HG03139 (cell line): Measurements from ENCODE around the gene WDR17.

Source experiments
- ATAC-seq: cut with Tn5 transposase; IDR thresholded peaks from one replicate; pipeline ENCODE4 v1.9.1; 2021; ENCODE audit not compliant: unreplicated experiment

The WDR17 gene

DNA sequence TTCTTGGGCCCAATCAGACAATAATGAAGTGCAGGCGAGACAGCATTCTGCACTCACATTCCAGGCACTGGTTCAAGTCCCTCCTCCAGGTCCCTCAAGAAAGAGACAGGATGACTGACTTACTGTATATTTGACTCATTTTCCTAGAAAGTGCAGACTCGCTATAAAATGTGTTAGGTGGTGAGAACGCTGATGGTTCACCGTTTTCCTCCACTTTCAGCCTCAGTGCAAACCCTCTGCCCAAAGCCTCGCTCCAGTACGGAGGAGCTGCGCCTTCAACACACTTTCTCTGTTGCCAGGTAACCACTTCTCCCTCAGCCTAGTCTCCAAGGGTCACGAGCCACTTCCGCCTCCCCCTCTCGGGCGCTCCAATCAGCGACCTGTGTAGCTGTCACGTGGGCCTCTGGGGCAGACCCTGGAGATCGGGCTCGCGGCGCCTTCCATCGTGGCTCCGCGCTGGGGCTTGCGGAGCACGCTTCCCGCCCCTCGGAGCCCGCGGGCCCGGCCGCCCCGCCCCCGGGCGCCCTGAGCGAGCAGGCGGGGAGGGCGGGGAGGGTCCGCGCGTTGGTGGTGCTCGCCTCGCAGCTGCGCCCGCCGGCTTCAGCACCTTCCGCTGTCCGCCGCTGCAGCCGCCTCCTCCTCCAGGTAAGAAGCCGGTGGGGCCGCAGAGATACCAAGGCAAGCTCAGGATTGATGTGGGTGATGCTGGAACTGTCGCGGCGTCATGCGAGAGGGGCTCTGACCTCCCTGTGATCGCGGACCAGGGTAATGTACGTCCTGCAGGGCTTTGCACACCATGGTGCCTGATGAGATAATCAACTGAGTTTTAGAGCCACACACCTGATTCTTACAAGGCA is at the start of gene WDR17:
Gene WDR17, plus strand, starts transcription at position 407 of the 857 bp plus-strand sequence. CDS start 45,740 bp downstream, outside the sequence.
- ATAC-seq, result peak; percentile 100

GRCh38 chr4:176016601-176017000 is 49.0 kb upstream of the WDR17 start:
- no peak for ATAC-seq

- ATAC-seq, result no peak
These were observed 45.1 kb upstream of the WDR17 start for GRCh38 chr4:176020481-176021085.

DNA sequence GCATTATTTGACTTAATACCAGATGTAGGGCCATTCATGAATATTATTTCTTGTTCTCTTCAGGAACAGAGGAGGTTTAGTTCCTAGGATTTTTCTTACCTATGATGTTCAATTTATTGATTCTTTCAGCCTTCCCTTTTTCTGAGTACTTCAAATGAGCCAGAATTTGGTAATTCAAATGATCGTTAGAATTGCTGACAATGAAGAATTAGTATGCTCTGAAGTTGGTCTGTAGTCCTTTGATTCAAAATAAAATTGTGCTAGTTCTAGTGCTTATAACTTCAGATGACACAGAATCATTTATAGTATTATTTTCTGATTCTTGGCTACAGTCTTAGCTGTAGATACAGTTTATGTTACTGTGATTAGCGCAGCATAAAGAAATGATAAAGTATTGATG is 35.2 kb upstream of the WDR17 start:
- ATAC-seq, result no peak

- no peak for ATAC-seq
These were observed 33.7 kb upstream of the WDR17 start for GRCh38 chr4:176031922-176032321.

GRCh38 chr4:176032454-176032853 is 33.2 kb upstream of the WDR17 start:
- no peak for ATAC-seq

DNA sequence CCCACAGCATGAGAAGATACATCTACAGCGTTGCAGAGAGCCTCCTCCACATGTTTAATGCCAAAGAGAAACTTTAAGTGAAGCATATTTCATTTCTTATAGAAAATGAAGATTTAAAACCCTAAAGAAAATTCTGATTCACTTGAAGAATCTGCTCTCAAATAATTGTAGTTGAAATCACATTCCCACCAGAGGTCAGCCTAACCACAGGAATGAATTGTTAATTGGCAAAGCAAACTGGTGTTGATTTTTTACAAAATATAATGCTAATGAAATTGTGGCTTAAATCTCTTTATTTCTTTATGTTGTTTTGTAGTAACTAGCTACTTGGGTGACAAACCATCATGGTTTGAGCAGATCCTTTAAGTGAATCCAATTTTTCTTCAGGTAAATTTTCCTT is 31.1 kb upstream of the WDR17 start:
- ATAC-seq, result no peak

DNA sequence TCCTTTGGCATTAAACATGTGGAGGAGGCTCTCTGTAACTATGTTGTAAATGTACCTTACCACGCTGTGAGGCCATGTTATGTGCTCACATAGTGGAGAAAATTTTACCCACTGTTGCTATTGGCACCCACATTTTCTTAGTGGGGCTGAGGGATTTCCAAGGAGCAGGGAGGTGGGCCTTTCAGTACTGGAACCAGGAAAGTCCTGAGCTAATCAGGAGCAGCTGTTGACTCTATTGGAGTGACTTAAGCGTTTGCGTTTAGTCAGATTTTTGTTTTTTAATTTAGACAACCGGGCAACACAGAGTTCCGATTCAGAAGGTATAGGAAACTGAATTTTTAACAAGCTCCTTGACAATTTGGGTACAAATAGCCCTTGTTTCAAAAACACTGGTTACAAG is 30.7 kb upstream of the WDR17 start:
- no peak for ATAC-seq

DNA sequence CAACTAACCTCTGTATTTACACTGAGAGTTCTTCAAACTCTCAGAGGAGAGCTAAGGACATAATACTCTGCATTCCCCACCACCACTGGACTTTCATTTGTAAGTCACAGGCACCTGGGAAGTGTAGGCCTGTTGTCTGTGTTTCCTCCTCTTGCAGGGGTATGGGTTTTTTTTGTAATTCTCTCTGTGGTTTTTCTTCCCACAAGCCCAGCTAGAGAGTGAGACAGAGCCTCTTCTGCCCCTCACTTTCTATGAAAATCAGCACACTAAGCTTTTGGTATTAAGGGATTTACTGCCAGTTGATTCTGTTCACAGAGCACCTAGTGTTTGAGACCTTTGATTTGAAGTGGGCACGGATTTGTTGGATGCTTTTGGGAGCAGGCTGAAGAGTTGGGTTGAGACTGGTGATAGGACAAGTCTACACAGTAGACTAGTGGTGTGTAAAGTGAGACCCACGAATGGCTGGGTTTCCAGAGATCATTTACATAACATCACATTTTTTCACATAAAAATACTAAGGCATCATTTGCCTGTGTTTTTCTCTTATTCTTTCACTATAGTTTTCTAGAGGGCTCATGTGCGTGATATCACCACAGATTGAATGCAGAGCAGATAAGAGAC is 28.9 kb upstream of the WDR17 start:
- peak; percentile 52 for ATAC-seq

DNA sequence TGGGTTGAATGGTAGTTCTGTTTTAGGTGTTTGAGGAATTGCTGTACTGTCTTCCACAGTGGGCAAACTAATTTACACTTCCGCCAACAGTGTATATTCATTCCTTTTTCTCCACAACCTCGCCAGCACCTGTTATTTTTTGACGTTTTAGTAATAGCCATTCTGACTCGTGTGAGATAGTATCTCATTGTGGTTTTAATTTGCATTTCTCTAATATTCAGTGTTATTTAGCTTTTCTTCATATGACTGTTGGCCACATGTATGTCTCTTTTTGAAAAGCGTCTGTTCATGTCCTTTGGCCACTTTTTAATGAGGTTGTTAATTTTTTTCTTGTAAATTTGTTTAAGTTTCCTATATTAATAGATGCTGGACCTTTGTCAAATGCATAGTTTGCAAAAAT is 26.9 kb upstream of the WDR17 start:
- ATAC-seq, result no peak

DNA sequence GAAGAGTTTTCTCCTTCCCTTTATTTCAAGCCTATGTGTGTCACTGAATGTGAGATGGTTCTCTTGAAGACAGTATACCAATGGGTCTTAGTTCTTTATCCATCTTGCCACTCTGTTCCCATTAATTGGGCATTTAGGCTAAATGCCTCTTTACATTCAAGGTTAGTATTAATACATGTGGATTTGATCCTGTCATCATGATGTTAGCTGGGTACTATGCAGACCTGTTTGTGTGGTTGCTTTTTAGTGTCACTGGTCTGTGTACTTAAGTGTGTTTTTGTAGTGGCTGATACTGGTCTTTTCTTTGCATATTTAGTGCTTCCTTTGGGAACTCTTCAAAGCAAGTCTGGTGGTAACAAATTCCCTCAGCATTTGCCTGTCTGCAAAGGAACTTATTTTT is 23.4 kb upstream of the WDR17 start:
- no peak for ATAC-seq

DNA sequence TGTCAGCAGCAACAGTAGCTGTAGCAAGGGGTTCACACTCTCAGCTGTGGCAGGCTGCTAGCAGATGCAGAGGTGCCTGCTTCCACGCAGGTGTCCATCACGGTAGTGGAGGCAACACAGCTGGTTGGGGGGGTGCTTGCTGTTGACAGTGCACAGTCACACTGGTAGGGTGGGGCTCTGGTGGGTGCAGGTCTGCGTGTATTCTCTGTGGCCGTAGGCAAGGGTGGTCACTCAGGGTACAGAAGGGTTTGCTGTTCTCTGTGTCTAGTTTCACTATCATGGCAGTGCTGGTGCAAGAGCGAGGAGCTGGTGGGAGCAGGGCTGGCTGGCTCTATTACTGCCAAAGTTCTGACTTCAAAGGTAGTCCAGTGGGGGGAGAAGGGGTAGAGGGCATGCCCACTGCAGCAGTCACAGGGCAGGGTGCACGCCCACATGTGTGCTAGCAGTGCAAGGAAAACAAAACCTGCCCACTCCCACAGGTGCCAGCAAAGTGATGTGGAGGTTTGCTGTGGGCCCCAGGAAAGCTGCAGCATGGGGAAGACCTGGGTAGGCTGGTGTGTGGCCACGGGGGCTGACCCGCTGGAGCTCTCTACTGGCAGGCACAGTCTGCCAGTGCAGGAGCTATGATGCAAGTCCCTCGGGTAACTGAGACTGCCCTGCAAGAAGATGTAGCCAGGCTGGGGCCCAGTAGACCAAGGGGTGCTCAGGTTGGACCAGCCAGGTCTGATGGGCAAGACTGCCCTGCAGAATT is 21.6 kb upstream of the WDR17 start:
- ATAC-seq, result no peak

- no peak for ATAC-seq
These were observed 21.1 kb upstream of the WDR17 start for GRCh38 chr4:176044589-176044951.

- no peak for ATAC-seq
These were observed 17.0 kb upstream of the WDR17 start for GRCh38 chr4:176048631-176049030.

DNA sequence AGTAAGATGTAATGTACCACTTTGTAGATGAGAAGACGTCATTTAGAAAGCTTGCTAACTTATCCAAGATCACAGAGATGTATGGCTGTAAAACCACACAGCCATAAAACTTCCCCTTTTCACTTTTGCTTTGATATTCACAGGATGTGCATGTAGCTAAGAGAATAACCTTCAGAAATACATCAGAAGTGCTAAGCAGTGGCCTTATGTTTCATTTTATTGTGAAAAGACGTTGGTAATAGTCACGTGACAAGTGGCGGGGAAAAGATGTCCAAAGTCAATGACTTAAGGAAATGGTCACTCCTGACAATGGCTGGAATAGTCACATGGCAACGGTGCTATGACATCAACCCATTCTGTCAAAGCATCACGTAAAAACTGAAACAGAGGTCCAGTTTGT is 12.9 kb upstream of the WDR17 start:
- ATAC-seq, result peak; percentile 99

- no peak for ATAC-seq
These were observed 11.9 kb upstream of the WDR17 start for GRCh38 chr4:176053785-176054184.

DNA sequence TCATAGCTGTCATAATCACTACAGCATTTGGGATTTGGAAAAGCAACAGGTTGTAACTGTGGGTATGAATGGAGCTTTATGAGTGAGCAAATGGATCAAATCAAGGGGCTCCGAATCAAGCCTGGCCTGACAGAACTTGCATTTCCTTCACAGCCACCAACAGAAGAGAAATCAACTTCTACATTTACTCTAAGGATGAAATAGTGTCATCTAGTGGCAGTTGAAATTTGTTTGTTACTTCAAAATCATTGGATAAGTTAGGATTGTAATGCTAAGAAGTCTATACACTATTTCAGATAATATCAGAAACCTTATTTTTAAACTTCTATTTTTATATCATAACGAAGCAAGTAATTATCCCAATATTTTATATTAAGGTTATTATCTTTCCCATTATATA is 10.7 kb upstream of the WDR17 start:
- no peak for ATAC-seq

- no peak for ATAC-seq
These were observed 1.9 kb upstream of the WDR17 start for GRCh38 chr4:176063718-176064117.

- ATAC-seq, result no peak
These were observed 1.1 kb upstream of the WDR17 start for GRCh38 chr4:176064539-176064938.

- no peak for ATAC-seq
These were observed 1.1 kb downstream of the WDR17 start for GRCh38 chr4:176066757-176067156.

DNA sequence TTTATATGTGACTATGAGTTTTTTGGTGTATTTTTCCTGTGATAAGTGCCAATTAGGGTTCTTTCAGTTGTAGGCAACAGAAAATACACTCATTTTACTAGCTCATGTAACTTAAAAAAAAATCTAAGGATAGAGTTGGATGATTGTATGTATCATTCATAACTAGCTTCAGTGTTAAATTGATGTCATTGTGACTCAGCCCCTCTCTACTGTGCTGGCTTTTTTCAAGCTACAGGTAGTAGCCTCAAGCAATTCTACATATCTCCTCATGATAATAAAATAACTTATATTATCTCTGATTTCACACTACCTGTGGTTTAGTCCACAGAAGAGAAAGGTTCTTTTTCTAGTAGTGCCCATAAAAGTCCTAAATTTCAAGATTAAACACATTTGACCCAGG is 11.9 kb downstream of the WDR17 start:
- no peak for ATAC-seq
